ENCODE data around the gene CPNE2. TPM values are rescaled to one million over a fixed set of nuclear protein-coding genes. Genes with fewer than 3 reads are reported as not detected.

Gene CPNE2
- total and polyA plus RNA-seq, 4 donors: 6.8 to 14.6 (median 11.0) TPM

DNA sequence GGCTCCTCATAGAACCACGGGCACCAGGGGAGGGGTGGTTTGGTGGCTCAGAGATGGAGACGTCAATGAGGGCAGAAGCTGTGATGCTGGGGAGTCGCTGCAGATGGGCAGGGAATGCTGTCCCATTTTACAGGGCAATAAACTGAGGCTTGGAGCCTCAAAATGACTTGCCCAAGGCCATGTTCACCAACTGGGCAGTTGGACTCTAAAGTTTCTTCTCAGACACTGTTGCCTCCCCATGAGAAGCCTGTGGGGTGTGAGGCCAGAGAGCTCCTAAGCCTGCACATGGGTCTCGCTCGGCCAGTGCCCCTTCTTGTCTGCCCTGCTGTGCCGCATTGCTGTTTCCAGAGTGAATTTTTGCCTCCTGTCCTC, 38.6 kb downstream of the CPNE2 start:
- Histone ChIP-seq H3K27ac (ENCODE audit: low read depth in 1 of 2, low read length in 2 of 2) (no peak overlapping the region), H3K9me3 (ENCODE audit: control insufficient read depth in 4 of 4, low read length in 3 of 4) (no peaks in the 10 kb centered on the region), H3K9ac (ENCODE audit: low read depth in 1 of 2, low read length in 2 of 2) (no peak overlapping the region), H3K27me3 (ENCODE audit: control insufficient read depth in 4 of 4, insufficient read depth in 4 of 4, low read length in 3 of 4) (no peaks in the 10 kb centered on the region), H3K4me1 (ENCODE audit: control insufficient read depth in 4 of 4, insufficient read depth in 4 of 4, low read length in 3 of 4) (peaks cover 0 to 4% (median 0%) of the 10 kb centered on the region in 4 donors), H3K36me3 (ENCODE audit: control insufficient read depth in 4 of 4, insufficient read depth in 3 of 4, low read depth in 1 of 4, low read length in 3 of 4) (no peaks in the 10 kb centered on the region), H3K4me3 (ENCODE audit: low read depth in 1 of 3, low read length in 3 of 3) (no peak overlapping the region)
- TF ChIP-seq YY1 (IDR thresholded peaks at IDR 0.05) (no peak), GABPA (IDR thresholded peaks at IDR 0.05 in 1 of 2, conservative IDR thresholded peaks at IDR 0.05 in 1 of 2) (no peak), EGR1 (IDR thresholded peaks at IDR 0.05; ENCODE audit: low read depth in 2 of 2) (no peak), TAF1 (conservative IDR thresholded peaks at IDR 0.05) (no peak), JUND (IDR thresholded peaks at IDR 0.05) (no peak), ZBTB33 (IDR thresholded peaks at IDR 0.05) (no peak), RXRA (IDR thresholded peaks at IDR 0.05) (no peak), MAX (IDR thresholded peaks at IDR 0.05) (no peak), SP1 (IDR thresholded peaks at IDR 0.05) (no peak), HNF4A (conservative IDR thresholded peaks at IDR 0.05) (no peak), NR2F2 (IDR thresholded peaks at IDR 0.05) (no peak), HNF4G (IDR thresholded peaks at IDR 0.05) (no peak), FOXA1 (IDR thresholded peaks at IDR 0.05) (no peak), FOXA2 (IDR thresholded peaks at IDR 0.05) (no peak), RAD21 (IDR thresholded peaks at IDR 0.05) (no peak), CTCF (IDR thresholded peaks at IDR 0.05; ENCODE audit: low read depth, low read length, missing input control) (no peak)
- TF ChIP-seq, protein P1, sequence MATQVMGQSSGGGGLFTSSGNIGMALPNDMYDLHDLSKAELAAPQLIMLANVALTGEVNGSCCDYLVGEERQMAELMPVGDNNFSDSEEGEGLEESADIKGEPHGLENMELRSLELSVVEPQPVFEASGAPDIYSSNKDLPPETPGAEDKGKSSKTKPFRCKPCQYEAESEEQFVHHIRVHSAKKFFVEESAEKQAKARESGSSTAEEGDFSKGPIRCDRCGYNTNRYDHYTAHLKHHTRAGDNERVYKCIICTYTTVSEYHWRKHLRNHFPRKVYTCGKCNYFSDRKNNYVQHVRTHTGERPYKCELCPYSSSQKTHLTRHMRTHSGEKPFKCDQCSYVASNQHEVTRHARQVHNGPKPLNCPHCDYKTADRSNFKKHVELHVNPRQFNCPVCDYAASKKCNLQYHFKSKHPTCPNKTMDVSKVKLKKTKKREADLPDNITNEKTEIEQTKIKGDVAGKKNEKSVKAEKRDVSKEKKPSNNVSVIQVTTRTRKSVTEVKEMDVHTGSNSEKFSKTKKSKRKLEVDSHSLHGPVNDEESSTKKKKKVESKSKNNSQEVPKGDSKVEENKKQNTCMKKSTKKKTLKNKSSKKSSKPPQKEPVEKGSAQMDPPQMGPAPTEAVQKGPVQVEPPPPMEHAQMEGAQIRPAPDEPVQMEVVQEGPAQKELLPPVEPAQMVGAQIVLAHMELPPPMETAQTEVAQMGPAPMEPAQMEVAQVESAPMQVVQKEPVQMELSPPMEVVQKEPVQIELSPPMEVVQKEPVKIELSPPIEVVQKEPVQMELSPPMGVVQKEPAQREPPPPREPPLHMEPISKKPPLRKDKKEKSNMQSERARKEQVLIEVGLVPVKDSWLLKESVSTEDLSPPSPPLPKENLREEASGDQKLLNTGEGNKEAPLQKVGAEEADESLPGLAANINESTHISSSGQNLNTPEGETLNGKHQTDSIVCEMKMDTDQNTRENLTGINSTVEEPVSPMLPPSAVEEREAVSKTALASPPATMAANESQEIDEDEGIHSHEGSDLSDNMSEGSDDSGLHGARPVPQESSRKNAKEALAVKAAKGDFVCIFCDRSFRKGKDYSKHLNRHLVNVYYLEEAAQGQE (IDR thresholded peaks at IDR 0.05): no peak
- TF ChIP-seq, protein P2, sequence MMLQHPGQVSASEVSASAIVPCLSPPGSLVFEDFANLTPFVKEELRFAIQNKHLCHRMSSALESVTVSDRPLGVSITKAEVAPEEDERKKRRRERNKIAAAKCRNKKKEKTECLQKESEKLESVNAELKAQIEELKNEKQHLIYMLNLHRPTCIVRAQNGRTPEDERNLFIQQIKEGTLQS (IDR thresholded peaks at IDR 0.05): no peak
- WGBS: 94% methylated on average over 6 of the region's 6 CpGs
- DNase-seq (ENCODE audit: low spot score): no peak
